Loucy (cell line): ENCODE data around the gene ADGRE2.
"Not testable (repeated sequence)": the region's sequence is repeated elsewhere in the genome, so short reads cannot be mapped to it uniquely, and the experiment has no call there.

Experiments
- H2AFZ ChIP-seq: fragments of 200-600 bp; sonication (generic); 2 replicates; pipeline ENCODE4 v1.6.0; 2016; ENCODE audit warnings: antibody characterized with exemption, mild to moderate bottlenecking, low read length, moderate library complexity
- H3F3A ChIP-seq: fragments of 200-600 bp; 2 replicates; pipeline ENCODE4 v1.6.0; 2016; ENCODE audit warnings: antibody characterized with exemption, low read depth, mild to moderate bottlenecking
- H3K27me3 ChIP-seq: fragments of 200-600 bp; sonication (generic); 2 replicates; pipeline ENCODE4 v1.6.1; 2014; ENCODE audit warnings: low read length, mild to moderate bottlenecking; ENCODE audit not compliant: insufficient read depth, poor library complexity, severe bottlenecking
- H3K36me3 ChIP-seq: fragments of 200-600 bp; sonication (generic); 2 replicates; pipeline ENCODE4 v1.6.1; 2016; ENCODE audit warnings: low read length; ENCODE audit not compliant: insufficient read depth
- H3K4me1 ChIP-seq: fragments of 200-600 bp; sonication (generic); 2 replicates; pipeline ENCODE4 v1.5.1; 2014; ENCODE audit warnings: low read length, mild to moderate bottlenecking; ENCODE audit not compliant: insufficient read depth, poor library complexity, severe bottlenecking
- H3K4me2 ChIP-seq: fragments of 200-600 bp; sonication (generic); 2 replicates; pipeline ENCODE4 v1.6.0; 2014; ENCODE audit warnings: antibody characterized with exemption, low read length, low read depth, mild to moderate bottlenecking; ENCODE audit not compliant: poor library complexity, severe bottlenecking
- H3K4me3 ChIP-seq: fragments of 200-600 bp; sonication (generic); 2 replicates; pipeline ENCODE4 v1.5.1; 2014; ENCODE audit warnings: low read length, mild to moderate bottlenecking, mixed read lengths; ENCODE audit not compliant: poor library complexity, severe bottlenecking
- H3K79me2 ChIP-seq: fragments of 200-600 bp; sonication (generic); 2 replicates; pipeline ENCODE4 v1.6.1; 2014; ENCODE audit warnings: low read length; ENCODE audit not compliant: insufficient read depth
- H3K9ac ChIP-seq: fragments of 200-600 bp; sonication (generic); 2 replicates; pipeline ENCODE4 v1.6.0; 2014; ENCODE audit warnings: mild to moderate bottlenecking, low read depth, low read length, moderate library complexity; ENCODE audit not compliant: poor library complexity, severe bottlenecking
- H3K9me2 ChIP-seq: fragments of 200-600 bp; sonication (generic); replicated peaks from 2 replicates; pipeline ENCODE4 v1.6.1; 2016; ENCODE audit warnings: low read depth, low read length, mixed read lengths
- H3K9me3 ChIP-seq: fragments of 200-600 bp; sonication (generic); 2 replicates; pipeline ENCODE4 v1.6.1; 2014; ENCODE audit warnings: mild to moderate bottlenecking, antibody characterized with exemption, low read length, low read depth; ENCODE audit not compliant: insufficient read depth
- H4K20me1 ChIP-seq: fragments of 200-600 bp; sonication (generic); 2 replicates; pipeline ENCODE4 v1.6.0; 2014; ENCODE audit warnings: antibody characterized with exemption, low read length, mild to moderate bottlenecking; ENCODE audit not compliant: insufficient read depth, poor library complexity, severe bottlenecking
- CTCF ChIP-seq: fragments of 200-600 bp; sonication (generic); conservative IDR thresholded peaks from 2 replicates; pipeline ENCODE4 v1.5.1; 2014; ENCODE audit warnings: mild to moderate bottlenecking, antibody characterized with exemption, low read length
- EZH2phosphoT487 ChIP-seq: fragments of 200-600 bp; IDR thresholded peaks from 2 replicates; pipeline ENCODE4 v1.6.1; 2018; ENCODE audit warnings: antibody characterized with exemption, mild to moderate bottlenecking, moderate library complexity, borderline replicate concordance

ADGRE2 gene

GRCh38 chr19:14782626-14783409 is 4.5 kb upstream of the ADGRE2 start:
- Histone ChIP-seq H4K20me1 (no peaks in the 10 kb centered on the region), H3F3A (no peaks in the 10 kb centered on the region; the same call in 1 of the 2 replicates), H3K36me3 (no peaks in the 10 kb centered on the region), H3K9me3 (no peaks in the 10 kb centered on the region), H3K4me1 (peaks cover 4% of the 10 kb centered on the region), H3K4me3 (no peak overlapping the region), H3K27me3 (no peaks in the 10 kb centered on the region), H3K9ac (no peak overlapping the region), H3K79me2 (no peaks in the 10 kb centered on the region), H3K9me2 (no peaks in the 10 kb centered on the region), H2AFZ (no peak overlapping the region), H3K4me2 (no peak overlapping the region)
- TF ChIP-seq EZH2phosphoT487 (no peak), CTCF (no peak)

- not testable (repeated sequence) for H3K9me2 ChIP-seq, H3K9ac ChIP-seq, H4K20me1 ChIP-seq, H2AFZ ChIP-seq, H3K36me3 ChIP-seq, H3K9me3 ChIP-seq, H3K4me1 ChIP-seq, H3K79me2 ChIP-seq, H3K27me3 ChIP-seq, H3K4me3 ChIP-seq, H3F3A ChIP-seq, H3K4me2 ChIP-seq
These were observed 3.6 kb upstream of the ADGRE2 start for GRCh38 chr19:14781713-14782536.

DNA sequence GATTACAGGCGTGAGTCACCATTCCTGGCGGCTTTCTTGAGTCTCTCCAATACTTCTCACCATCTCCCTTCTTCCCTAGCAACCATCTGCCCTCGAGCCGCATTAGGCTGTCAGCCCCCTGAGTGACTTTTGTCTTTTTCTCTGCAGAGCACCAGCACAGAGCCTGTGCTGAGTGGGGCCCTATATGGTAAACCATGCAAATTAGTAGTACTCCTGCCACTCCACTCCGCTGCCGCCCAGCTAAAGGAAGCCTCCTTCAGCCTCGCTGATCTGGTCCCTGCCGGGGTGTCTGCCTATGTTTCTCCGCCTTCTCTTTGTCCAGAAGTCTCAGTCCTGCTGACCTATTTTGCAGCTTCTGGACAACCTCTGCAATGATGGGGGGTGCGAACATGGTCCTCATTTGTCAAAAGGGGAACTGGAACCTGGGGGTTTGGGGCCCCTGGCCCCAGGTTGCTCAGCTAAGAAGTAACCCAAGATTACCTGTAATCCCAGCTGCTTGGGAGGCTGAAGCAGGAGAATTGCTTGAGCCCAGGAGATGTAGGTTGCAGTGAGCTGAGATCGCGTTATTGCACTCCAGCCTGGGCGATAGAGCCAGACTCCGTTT is 2.4 kb upstream of the ADGRE2 start:
- H3K9me2 ChIP-seq, H3K36me3 ChIP-seq, H3K9me3 ChIP-seq, H3K27me3 ChIP-seq, H3K4me3 ChIP-seq, H3F3A ChIP-seq, H3K4me2 ChIP-seq, H2AFZ ChIP-seq, H4K20me1 ChIP-seq, H3K79me2 ChIP-seq, H3K9ac ChIP-seq, H3K4me1 ChIP-seq: not testable (repeated sequence)

- Histone ChIP-seq H3K4me1 (peaks cover 8% of the 10 kb centered on the region), H3K36me3 (no peaks in the 10 kb centered on the region), H4K20me1 (peaks cover 9% of the 10 kb centered on the region), H3K4me3 (no peak overlapping the region), H3K9ac (no peak overlapping the region), H2AFZ (no peak overlapping the region), H3K4me2 (no peak overlapping the region), H3K9me3 (no peaks in the 10 kb centered on the region), H3K79me2 (peaks cover 9% of the 10 kb centered on the region), H3F3A (peaks cover 2% of the 10 kb centered on the region; the same call in 1 of the 2 replicates), H3K27me3 (no peaks in the 10 kb centered on the region), H3K9me2 (no peaks in the 10 kb centered on the region)
- TF ChIP-seq EZH2phosphoT487 (no peak), CTCF (no peak)
These were observed 791 bp upstream of the ADGRE2 start for GRCh38 chr19:14779151-14779550.

- H3K9me3 ChIP-seq, H3F3A ChIP-seq, H3K9ac ChIP-seq, H3K36me3 ChIP-seq, H2AFZ ChIP-seq, H3K4me3 ChIP-seq, H3K4me1 ChIP-seq, H3K4me2 ChIP-seq, H3K9me2 ChIP-seq, H3K27me3 ChIP-seq, H4K20me1 ChIP-seq: not testable (repeated sequence)
- H3K79me2 ChIP-seq, result peaks cover 20% of the 10 kb centered on the region
These were observed 715 bp downstream of the ADGRE2 start for GRCh38 chr19:14777645-14778044.
